Neuron (in vitro differentiated cells): Measurements from ENCODE around the gene STK33.

Experiments
- H2AFZ ChIP-seq: one replicate; pipeline ENCODE4 v1.6.1; 2013; ENCODE audit warnings: low read depth, mild to moderate bottlenecking, inconsistent platforms, low read length, moderate library complexity
- H3K27me3 ChIP-seq: one replicate; pipeline ENCODE4 v1.6.1; 2013; ENCODE audit warnings: low read length; ENCODE audit not compliant: insufficient read depth
- H3K36me3 ChIP-seq: one replicate; pipeline ENCODE4 v1.6.1; 2013; ENCODE audit warnings: low read length; ENCODE audit not compliant: insufficient read depth
- H3K4me1 ChIP-seq: one replicate; pipeline ENCODE4 v1.6.1; 2013; ENCODE audit warnings: low read length; ENCODE audit not compliant: insufficient read depth
- H3K4me3 ChIP-seq: 2 replicates; pipeline ENCODE4 v1.5.1; 2013; ENCODE audit warnings: mild to moderate bottlenecking, low read length, moderate library complexity
- H3K9me3 ChIP-seq: one replicate; pipeline ENCODE4 v1.6.1; 2013; ENCODE audit warnings: low read length

Gene STK33

GRCh38 chr11:8429483-8429882, 164.5 kb downstream of the STK33 start:
- Histone ChIP-seq H3K4me1 (no peaks in the 10 kb centered on the region), H3K9me3 (peaks cover 4% of the 10 kb centered on the region), H3K36me3 (peaks cover 2% of the 10 kb centered on the region), H3K4me3 (no peak overlapping the region), H2AFZ (no peak overlapping the region), H3K27me3 (no peaks in the 10 kb centered on the region)

DNA sequence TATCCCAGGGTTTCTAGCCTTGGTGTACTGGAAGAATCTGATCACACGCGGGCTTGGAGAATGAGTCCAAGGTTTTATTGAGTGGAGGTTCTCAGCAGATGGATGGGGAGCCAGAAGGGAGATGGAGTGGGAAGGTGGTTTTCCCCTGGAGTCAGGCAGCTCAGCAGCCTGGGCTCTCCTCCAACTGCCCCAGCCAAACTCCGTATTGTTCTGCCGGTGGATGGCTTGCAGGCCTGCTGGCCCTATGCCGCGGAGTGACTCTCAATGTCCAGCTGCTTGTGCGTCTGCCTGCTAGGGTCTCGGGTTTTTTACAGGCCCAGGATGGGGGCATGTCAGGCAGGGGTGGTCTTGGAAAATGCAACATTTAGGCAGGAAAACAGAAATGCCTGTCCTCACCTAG, 168.0 kb downstream of the STK33 start:
- Histone ChIP-seq H3K27me3 (no peaks in the 10 kb centered on the region), H3K4me1 (no peaks in the 10 kb centered on the region), H3K4me3 (no peak overlapping the region), H2AFZ (no peak overlapping the region), H3K36me3 (no peaks in the 10 kb centered on the region), H3K9me3 (peaks cover 4% of the 10 kb centered on the region)

GRCh38 chr11:8415195-8415594, 178.8 kb downstream of the STK33 start:
- Histone ChIP-seq H3K4me3 (no peak overlapping the region), H2AFZ (no peak overlapping the region), H3K4me1 (no peaks in the 10 kb centered on the region), H3K9me3 (no peaks in the 10 kb centered on the region), H3K36me3 (no peaks in the 10 kb centered on the region), H3K27me3 (no peaks in the 10 kb centered on the region)

DNA sequence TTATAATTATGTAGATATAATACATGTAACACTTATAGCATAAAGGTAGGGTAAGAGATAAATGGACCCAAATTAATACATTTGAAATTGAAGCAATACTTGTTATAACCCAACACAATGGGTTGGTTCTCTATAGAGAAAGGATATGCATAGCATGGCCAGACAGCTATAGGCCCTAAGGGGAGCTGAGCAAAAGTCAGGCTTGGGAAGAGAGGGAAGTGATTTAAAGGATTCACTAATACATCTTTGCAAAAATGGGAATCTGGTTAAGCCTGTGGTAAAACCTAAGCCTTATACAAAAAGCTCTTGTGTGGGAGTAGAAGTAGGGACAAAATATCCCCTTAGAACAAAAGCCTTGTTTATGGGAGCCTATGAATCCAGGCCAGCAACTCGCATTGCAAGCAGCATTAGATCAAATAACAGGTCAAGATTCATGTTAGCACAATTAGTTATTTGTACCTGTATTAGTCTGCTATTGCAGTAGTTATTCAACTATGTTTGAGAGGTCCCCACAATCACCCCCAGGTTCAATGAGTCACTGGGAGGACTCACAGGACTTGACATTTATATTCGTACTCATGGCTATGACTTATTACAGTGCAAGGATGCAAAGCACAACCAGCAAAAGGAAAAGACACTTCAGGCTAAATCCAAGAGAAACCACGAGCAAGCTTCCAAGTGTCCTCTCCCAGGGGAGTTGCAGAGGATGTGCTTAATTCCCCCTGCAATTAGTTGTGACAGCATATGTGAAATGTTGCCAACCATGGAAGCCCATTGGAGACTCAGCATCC, 185.7 kb downstream of the STK33 start:
- Histone ChIP-seq H3K27me3 (no peaks in the 10 kb centered on the region), H3K36me3 (no peaks in the 10 kb centered on the region), H3K4me1 (no peaks in the 10 kb centered on the region), H3K9me3 (no peaks in the 10 kb centered on the region), H3K4me3 (no peak overlapping the region), H2AFZ (no peak overlapping the region)

- no peaks in the 10 kb centered on the region for H3K4me1 ChIP-seq
- H3K4me3 ChIP-seq = no peak overlapping the region
- H3K27me3 ChIP-seq = no peaks in the 10 kb centered on the region
- H2AFZ ChIP-seq = no peak overlapping the region
- H3K36me3 ChIP-seq = no peaks in the 10 kb centered on the region
- H3K9me3 ChIP-seq = no peaks in the 10 kb centered on the region
These were observed 190.7 kb downstream of the STK33 start for GRCh38 chr11:8403310-8403709.

GRCh38 chr11:8392886-8393285, 201.1 kb downstream of the STK33 start:
- H3K9me3 ChIP-seq = no peaks in the 10 kb centered on the region
- no peak overlapping the region for H2AFZ ChIP-seq
- no peaks in the 10 kb centered on the region for H3K36me3 ChIP-seq
- H3K27me3 ChIP-seq = no peaks in the 10 kb centered on the region
- no peak overlapping the region for H3K4me3 ChIP-seq
- peaks cover 13% of the 10 kb centered on the region for H3K4me1 ChIP-seq

GRCh38 chr11:8392166-8392565, 201.9 kb downstream of the STK33 start:
- Histone ChIP-seq H3K9me3 (no peaks in the 10 kb centered on the region), H2AFZ (no peak overlapping the region), H3K4me1 (peaks cover 13% of the 10 kb centered on the region), H3K4me3 (no peak overlapping the region), H3K27me3 (no peaks in the 10 kb centered on the region), H3K36me3 (no peaks in the 10 kb centered on the region)

DNA sequence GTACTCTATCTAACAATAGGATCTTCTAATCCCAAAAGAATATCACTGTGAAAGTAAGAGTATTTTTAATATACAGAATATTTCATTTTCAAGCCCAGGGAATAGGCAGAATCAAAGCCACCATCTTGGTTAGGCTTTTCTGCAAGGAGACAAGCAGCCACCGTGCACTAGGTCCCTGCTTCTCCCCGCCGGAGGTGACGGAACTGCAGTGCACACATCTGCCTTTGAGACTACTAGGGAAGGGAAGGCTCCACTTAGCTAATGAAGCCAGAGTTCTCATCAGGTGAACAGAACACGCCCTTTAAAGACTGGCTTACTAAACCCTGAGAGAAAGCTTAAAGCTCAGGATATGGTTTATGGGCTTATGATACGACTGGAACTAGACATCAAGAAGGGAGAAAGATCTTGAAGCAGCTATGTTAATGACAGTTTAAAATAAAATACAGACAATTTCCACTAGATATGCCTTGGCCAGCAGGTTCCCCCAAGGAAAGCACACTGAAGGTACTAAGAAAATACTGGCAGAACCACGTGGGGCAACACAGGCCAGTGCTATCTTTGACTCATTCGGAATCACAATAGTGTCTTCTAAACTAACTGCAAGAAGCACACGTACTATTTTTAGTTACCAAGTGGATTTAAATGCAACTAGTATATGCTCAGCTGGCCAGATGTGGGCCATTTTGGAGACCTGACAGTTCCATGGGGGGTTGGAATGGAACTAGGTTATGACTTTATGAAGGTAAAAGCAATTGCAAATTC, 203.0 kb downstream of the STK33 start:
- no peaks in the 10 kb centered on the region for H3K9me3 ChIP-seq
- H3K27me3 ChIP-seq = no peaks in the 10 kb centered on the region

GRCh38 chr11:8389029-8389996, 204.7 kb downstream of the STK33 start:
- Histone ChIP-seq H2AFZ (no peak overlapping the region), H3K27me3 (no peaks in the 10 kb centered on the region), H3K4me3 (no peak overlapping the region), H3K9me3 (no peaks in the 10 kb centered on the region), H3K4me1 (peaks cover 21% of the 10 kb centered on the region), H3K36me3 (no peaks in the 10 kb centered on the region)

More for the DNA sequence above, 203.0 kb downstream of the STK33 start:
- Histone ChIP-seq H3K4me3 (no peak overlapping the region), H2AFZ (no peak overlapping the region), H3K4me1 (peaks cover 13% of the 10 kb centered on the region), H3K36me3 (no peaks in the 10 kb centered on the region)

DNA sequence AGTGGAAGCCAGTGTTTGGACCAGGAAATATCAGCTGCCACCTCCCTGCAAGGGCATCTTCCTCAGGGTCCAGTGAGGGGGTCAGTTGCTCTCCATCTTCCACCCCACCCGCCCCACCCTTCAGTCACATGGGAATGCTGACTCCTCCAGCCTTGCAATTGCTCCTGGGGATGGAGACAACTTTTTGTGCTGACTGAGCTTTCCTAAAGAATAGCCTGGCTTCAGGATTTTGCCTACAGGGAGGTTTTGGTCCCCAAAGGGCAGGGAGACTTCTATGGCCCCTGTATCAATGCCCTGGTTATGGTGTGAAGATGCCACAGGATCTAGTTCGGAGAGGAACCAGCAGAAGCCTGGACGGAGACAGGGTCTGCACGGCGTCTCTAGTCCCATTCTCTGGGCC, 206.3 kb downstream of the STK33 start:
- H3K4me3 ChIP-seq = no peak overlapping the region

GRCh38 chr11:8387141-8387540, 206.9 kb downstream of the STK33 start:
- Histone ChIP-seq H3K9me3 (no peaks in the 10 kb centered on the region), H3K27me3 (no peaks in the 10 kb centered on the region), H3K4me1 (peaks cover 21% of the 10 kb centered on the region), H3K36me3 (no peaks in the 10 kb centered on the region), H2AFZ (no peak overlapping the region), H3K4me3 (no peak overlapping the region)

More for the DNA sequence above, 206.3 kb downstream of the STK33 start:
- H2AFZ ChIP-seq = no peak overlapping the region
- no peaks in the 10 kb centered on the region for H3K9me3 ChIP-seq
- peaks cover 21% of the 10 kb centered on the region for H3K4me1 ChIP-seq
- no peaks in the 10 kb centered on the region for H3K27me3 ChIP-seq
- no peaks in the 10 kb centered on the region for H3K36me3 ChIP-seq

DNA sequence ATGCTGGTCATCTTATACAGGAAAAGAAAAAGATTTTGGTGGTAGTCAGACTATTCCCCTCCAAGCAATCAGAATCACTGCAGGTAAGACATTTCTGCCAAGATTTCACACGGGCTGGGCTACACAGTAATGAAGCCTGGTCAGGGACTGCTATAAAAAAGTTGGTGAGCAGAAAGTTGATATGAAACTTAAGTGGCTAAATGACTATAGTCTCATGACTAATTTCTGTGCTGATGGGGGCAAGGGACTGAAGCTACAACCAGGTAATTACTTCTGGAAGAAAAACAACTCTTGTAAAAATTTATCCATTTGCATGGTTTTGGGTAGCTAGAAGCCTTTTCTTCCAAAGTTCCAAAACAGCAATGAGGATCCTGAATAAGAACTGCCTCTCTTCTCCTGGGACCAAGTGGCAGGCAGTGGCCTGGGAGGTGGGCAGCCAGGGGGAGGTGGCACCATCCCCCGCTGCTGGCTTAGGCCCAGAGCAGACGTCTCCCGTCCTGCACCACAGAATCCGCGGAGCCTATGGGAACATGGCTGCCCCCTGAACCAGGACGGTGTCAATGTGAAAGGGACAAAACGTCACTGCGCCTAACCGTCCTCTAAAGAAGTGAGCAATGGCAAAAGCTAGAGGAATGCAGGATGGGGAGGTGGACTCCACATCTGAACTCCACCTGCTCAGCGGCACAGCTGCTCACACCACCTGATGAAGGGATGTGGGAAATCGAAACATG, 207.7 kb downstream of the STK33 start:
- no peak overlapping the region for H2AFZ ChIP-seq
- no peaks in the 10 kb centered on the region for H3K36me3 ChIP-seq
- H3K9me3 ChIP-seq = no peaks in the 10 kb centered on the region
- peaks cover 21% of the 10 kb centered on the region for H3K4me1 ChIP-seq
- H3K4me3 ChIP-seq = no peak overlapping the region
- H3K27me3 ChIP-seq = no peaks in the 10 kb centered on the region
